Natural killer cell treated with Interleukin-12 subunit alpha and Interleukin-12 subunit beta and Interleukin-15 and Interleukin-18, amount 100 ng/mL, for 72 hours (primary cell): Measurements from ENCODE around the gene ADAMTS14. TPM values are rescaled to one million over a fixed set of nuclear protein-coding genes. Genes with fewer than 3 reads are reported as not detected.
"Not testable (repeated sequence)": the region's sequence is repeated elsewhere in the genome, so short reads cannot be mapped to it uniquely, and the experiment has no call there.

Experiments
- ATAC-seq, 2 donors: fragments of 150-1000 bp; cut with Tn5 transposase in 1 of 2; sonication (Bioruptor Pico), chemical (Tn5 transposase) in 1 of 2; 2 replicates each; pipeline ENCODE4 v1.10.0; 2021
- DNase-seq: peaks from one replicate; pipeline ENCODE4 v3.0.0; 2022; ENCODE audit warnings: low spot score
- H3K27ac Mint-ChIP-seq, 2 donors: 1 replicate in 1 of 2; 2 replicates in 1 of 2; pipeline ENCODE4 v1.8.0; 2022; ENCODE audit warnings: mixed read lengths in 2 of 2, mild to moderate bottlenecking in 1 of 2, moderate library complexity in 1 of 2
- H3K27me3 Mint-ChIP-seq, 2 donors: 1 replicate in 1 of 2; 2 replicates in 1 of 2; pipeline ENCODE4 v1.8.0; 2022; ENCODE audit warnings: mixed read lengths in 2 of 2
- H3K36me3 Mint-ChIP-seq: one replicate; pipeline ENCODE4 v1.8.0; 2022; ENCODE audit warnings: mixed read lengths
- H3K4me1 Mint-ChIP-seq, 2 donors: 1 replicate in 1 of 2; 2 replicates in 1 of 2; pipeline ENCODE4 v1.8.0; 2022; ENCODE audit warnings: low read depth in 2 of 2, mixed read lengths in 2 of 2, mild to moderate bottlenecking in 1 of 2
- H3K4me3 Mint-ChIP-seq: one replicate; pipeline ENCODE4 v1.8.0; 2022; ENCODE audit warnings: mixed read lengths
- H3K9me3 Mint-ChIP-seq: 2 replicates; pipeline ENCODE4 v1.8.0; 2022; ENCODE audit warnings: mixed read lengths
- total RNA-seq, 2 donors: library from RNA; stranded (reverse); gene quantifications; one replicate each; pipeline ENCODE4 v1.2.3, GENCODE V29; 2022

ADAMTS14 gene
- under 1 TPM; 0.07 to 0.61 TPM for total RNA-seq

GRCh38 chr10:70672165-70673042 is at the start of gene ADAMTS14:
ADAMTS14 (plus strand) TSS chr10:70672506; CDS start chr10:70672803, 297 bp downstream.
- Mint-ChIP-seq H3K36me3 (no peaks in the 10 kb centered on the region), H3K27ac (no peak within 1 kb of the TSS), H3K9me3 (no peaks in the 10 kb centered on the region), H3K27me3 (peaks cover 16 to 20% of the 10 kb centered on the region in 2 donors), H3K4me1 (peaks cover 18 to 20% of the 10 kb centered on the region in 2 donors), H3K4me3 (peak within 1 kb of the TSS; percentile 87)
- peak; percentile 64 for DNase-seq
- ATAC-seq, result peak; percentile 79 to 86

GRCh38 chr10:70622541-70622940 is 49.8 kb upstream of the ADAMTS14 start:
- Mint-ChIP-seq H3K27me3 (no peaks in the 10 kb centered on the region), H3K27ac (no peak overlapping the region), H3K36me3 (peaks cover 1% of the 10 kb centered on the region), H3K9me3 (no peaks in the 10 kb centered on the region), H3K4me3 (no peak overlapping the region), H3K4me1 (peaks cover 31 to 33% of the 10 kb centered on the region in 2 donors)
- ATAC-seq (no peak), DNase-seq (no peak)

- ATAC-seq, result no peak
- Mint-ChIP-seq H3K4me1 (peaks cover 25 to 29% of the 10 kb centered on the region in 2 donors), H3K36me3 (peaks cover 6% of the 10 kb centered on the region), H3K4me3 (no peak overlapping the region), H3K27ac (no peak overlapping the region), H3K9me3 (no peaks in the 10 kb centered on the region), H3K27me3 (no peaks in the 10 kb centered on the region)
- DNase-seq, result no peak
These were observed 49.1 kb upstream of the ADAMTS14 start for GRCh38 chr10:70622981-70623844.

GRCh38 chr10:70626056-70626455 is 46.2 kb upstream of the ADAMTS14 start:
- peaks cover 4 to 7% of the 10 kb centered on the region in 2 donors for H3K4me1 Mint-ChIP-seq
- H3K27ac Mint-ChIP-seq, result no peak overlapping the region
- no peaks in the 10 kb centered on the region for H3K9me3 Mint-ChIP-seq

GRCh38 chr10:70629338-70629737 is 43.0 kb upstream of the ADAMTS14 start:
- Mint-ChIP-seq H3K36me3 (peaks cover 6% of the 10 kb centered on the region), H3K4me3 (no peak overlapping the region), H3K27ac (no peak overlapping the region), H3K27me3 (no peaks in the 10 kb centered on the region), H3K4me1 (no peaks in the 10 kb centered on the region), H3K9me3 (no peaks in the 10 kb centered on the region)
- ATAC-seq (no peak), DNase-seq (no peak)

More at GRCh38 chr10:70626056-70626455, 46.2 kb upstream of the ADAMTS14 start:
- Mint-ChIP-seq H3K27me3 (no peaks in the 10 kb centered on the region), H3K36me3 (peaks cover 6% of the 10 kb centered on the region), H3K4me3 (no peak overlapping the region)
- no peak for ATAC-seq
- no peak for DNase-seq

GRCh38 chr10:70631735-70632134 is 40.6 kb upstream of the ADAMTS14 start:
- H3K4me1 Mint-ChIP-seq, H3K27ac Mint-ChIP-seq, H3K9me3 Mint-ChIP-seq, H3K4me3 Mint-ChIP-seq, DNase-seq, H3K27me3 Mint-ChIP-seq, H3K36me3 Mint-ChIP-seq, ATAC-seq: not testable (repeated sequence)

- Mint-ChIP-seq H3K9me3 (no peaks in the 10 kb centered on the region), H3K4me1 (no peaks in the 10 kb centered on the region), H3K27ac (no peak overlapping the region), H3K4me3 (no peak overlapping the region), H3K36me3 (no peaks in the 10 kb centered on the region), H3K27me3 (no peaks in the 10 kb centered on the region)
- DNase-seq (no peak), ATAC-seq (no peak)
These were observed 38.3 kb upstream of the ADAMTS14 start for GRCh38 chr10:70634011-70634410.

- H3K36me3 Mint-ChIP-seq, result not testable (repeated sequence)
These were observed 37.8 kb upstream of the ADAMTS14 start for GRCh38 chr10:70634515-70634914.

GRCh38 chr10:70639640-70640383 is 32.5 kb upstream of the ADAMTS14 start:
- H3K36me3 Mint-ChIP-seq, H3K27me3 Mint-ChIP-seq, DNase-seq, ATAC-seq, H3K9me3 Mint-ChIP-seq, H3K4me3 Mint-ChIP-seq: not testable (repeated sequence)
- peaks cover 0 to 14% of the 10 kb centered on the region in 2 donors for H3K4me1 Mint-ChIP-seq
- peak overlapping the region in 1 of 2 donors; percentile 47 for H3K27ac Mint-ChIP-seq

More at GRCh38 chr10:70634515-70634914, 37.8 kb upstream of the ADAMTS14 start:
- not testable (repeated sequence) for H3K4me3 Mint-ChIP-seq, H3K4me1 Mint-ChIP-seq, H3K9me3 Mint-ChIP-seq, H3K27me3 Mint-ChIP-seq, ATAC-seq, H3K27ac Mint-ChIP-seq, DNase-seq

- not testable (repeated sequence) for H3K9me3 Mint-ChIP-seq, H3K4me3 Mint-ChIP-seq, DNase-seq, H3K27me3 Mint-ChIP-seq, ATAC-seq, H3K36me3 Mint-ChIP-seq, H3K27ac Mint-ChIP-seq
- peaks cover 0 to 14% of the 10 kb centered on the region in 2 donors for H3K4me1 Mint-ChIP-seq
These were observed 29.0 kb upstream of the ADAMTS14 start for GRCh38 chr10:70643272-70643671.

GRCh38 chr10:70644959-70645358 is 27.3 kb upstream of the ADAMTS14 start:
- DNase-seq, H3K27ac Mint-ChIP-seq, ATAC-seq, H3K9me3 Mint-ChIP-seq, H3K36me3 Mint-ChIP-seq, H3K4me3 Mint-ChIP-seq, H3K27me3 Mint-ChIP-seq: not testable (repeated sequence)
- peaks cover 0 to 16% of the 10 kb centered on the region in 2 donors for H3K4me1 Mint-ChIP-seq

GRCh38 chr10:70647086-70647485 is 25.2 kb upstream of the ADAMTS14 start:
- peaks cover 0 to 9% of the 10 kb centered on the region in 2 donors for H3K4me1 Mint-ChIP-seq
- H3K27me3 Mint-ChIP-seq, result no peaks in the 10 kb centered on the region
- no peaks in the 10 kb centered on the region for H3K36me3 Mint-ChIP-seq
- no peak overlapping the region for H3K27ac Mint-ChIP-seq
- ATAC-seq, result no peak
- peaks cover 2% of the 10 kb centered on the region for H3K9me3 Mint-ChIP-seq
- no peak for DNase-seq
- no peak overlapping the region for H3K4me3 Mint-ChIP-seq

- DNase-seq (no peak), ATAC-seq (no peak)
- H3K27me3 Mint-ChIP-seq, result no peaks in the 10 kb centered on the region
- peaks cover 2% of the 10 kb centered on the region for H3K9me3 Mint-ChIP-seq
- no peaks in the 10 kb centered on the region for H3K36me3 Mint-ChIP-seq
- no peak overlapping the region for H3K4me3 Mint-ChIP-seq
- H3K4me1 Mint-ChIP-seq, result peaks cover 0 to 3% of the 10 kb centered on the region in 2 donors
- H3K27ac Mint-ChIP-seq, result no peak overlapping the region
These were observed 23.9 kb upstream of the ADAMTS14 start for GRCh38 chr10:70648427-70648826.
